NAMALWA (cell line): Measurements from ENCODE around the gene SNRPD3.

Source experiments
- DNase-seq: peaks from one replicate; pipeline ENCODE4 v3.0.0-alpha.2; 2015; ENCODE audit warnings: low spot score

Gene SNRPD3

DNA sequence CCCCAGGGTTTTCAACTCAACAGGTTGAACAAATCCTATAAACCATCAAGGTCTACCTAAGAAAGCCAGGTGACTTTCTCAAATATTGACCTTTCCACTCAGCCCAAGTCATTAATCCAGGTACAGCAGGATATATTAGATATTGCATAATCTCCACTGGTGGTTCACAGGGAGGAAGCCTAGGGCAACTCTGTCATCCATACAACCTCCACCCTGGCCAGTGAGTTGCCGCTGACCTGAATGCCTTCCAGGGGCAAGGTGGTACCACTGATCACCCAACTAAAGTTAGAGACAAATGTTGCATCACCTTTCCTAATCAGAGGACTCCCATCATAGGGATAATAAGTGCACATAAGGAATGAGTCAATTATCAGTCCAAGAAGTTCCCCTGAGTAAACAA is 23.7 kb upstream of the SNRPD3 start:
- no peak for DNase-seq

DNA sequence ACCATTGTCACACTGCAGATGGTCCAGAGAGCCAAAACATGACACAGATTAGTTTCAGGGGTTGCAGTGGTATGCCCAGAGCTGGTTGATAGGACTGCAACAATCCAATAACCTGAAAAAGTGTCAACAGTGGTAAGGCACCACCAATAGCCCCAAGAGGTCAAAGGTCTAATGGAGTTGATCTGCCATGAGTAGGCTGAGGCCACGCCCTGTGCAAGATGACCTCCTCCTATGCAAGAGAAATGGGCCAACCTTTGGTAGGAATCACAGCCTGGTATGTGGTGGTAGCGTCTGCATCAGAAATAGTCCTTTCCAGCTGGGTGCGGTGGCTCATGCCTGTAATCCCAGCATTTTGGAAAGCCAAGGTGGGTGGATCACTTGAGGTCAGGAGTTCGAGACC is 20.5 kb upstream of the SNRPD3 start:
- no peak for DNase-seq

DNA sequence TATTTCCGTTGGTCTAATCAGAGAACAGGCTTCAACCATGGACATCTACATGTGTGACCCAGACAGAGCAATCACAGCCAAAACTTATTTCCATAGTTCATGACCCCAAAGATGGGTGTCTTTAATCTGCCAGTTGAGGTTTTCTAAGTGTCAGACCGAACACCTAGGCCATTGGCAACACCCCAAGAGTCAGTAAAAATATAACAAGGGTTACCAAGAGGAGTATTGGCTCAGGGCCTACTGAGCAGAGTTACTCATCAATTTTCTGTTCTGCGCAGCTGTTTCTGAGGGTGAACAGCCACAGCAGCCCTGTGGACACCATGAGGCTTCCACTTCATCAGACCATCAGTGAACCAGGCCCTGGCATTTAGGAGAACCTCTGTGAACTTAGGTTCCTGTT is 19.7 kb upstream of the SNRPD3 start:
- DNase-seq = no peak

DNA sequence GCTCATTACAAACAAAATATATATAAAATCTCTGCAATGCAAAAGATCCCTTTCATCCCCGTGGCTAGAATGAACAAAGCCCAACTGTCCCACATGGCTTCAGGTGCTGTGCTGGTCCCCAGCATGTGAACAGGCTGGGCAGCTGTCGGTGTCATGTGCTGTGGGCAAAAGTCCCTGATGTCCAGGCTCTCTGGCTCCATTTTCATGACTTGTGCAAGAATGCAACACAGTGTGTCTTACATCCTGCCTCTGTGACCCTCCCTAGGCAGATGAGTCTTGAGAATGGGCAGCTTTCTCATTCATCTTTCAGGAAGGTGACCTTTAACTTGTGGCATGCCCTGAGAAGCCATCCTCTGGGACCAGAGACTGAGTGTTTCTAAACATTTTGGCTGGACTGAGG is 15.3 kb upstream of the SNRPD3 start:
- no peak for DNase-seq

DNA sequence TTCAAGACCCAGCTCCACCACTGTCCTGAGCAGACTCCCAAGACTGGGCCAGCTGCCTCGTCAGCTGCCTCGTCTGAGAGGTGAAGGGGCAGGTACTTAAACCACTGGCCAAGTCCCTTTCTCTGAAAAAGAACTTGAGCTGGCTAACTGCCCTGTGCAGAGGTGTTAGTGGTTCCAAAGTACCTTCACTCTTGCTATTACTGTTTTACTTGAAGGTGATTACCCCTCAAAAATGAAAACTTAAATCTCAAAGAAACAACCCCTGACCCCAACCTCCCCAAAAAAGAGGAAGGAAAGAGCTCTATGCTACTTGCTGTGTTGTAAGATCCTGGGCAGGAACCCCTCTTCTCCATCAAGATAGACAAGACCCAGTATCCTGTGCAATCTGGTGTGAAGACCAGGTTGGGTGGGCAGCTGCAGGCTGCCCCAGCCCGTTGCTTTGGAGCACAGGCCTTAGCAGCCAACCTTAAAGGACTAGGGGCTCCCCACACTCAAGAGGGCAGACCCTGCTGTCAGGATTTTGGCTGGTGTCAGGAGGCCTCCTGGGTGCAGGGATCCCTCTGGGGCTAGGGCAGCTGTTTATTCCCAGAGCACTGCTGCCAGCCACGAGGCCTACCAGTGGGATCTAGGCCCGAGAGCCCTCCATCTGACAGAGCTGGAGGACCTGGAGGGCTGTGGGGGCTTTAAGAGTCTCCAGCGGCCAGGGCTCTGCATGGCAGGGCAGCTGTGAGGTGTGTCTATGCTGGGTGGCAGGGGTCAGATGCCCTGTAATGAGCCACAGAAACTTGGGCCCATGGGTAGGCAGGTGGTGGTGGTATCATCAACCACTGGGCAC is 13.9 kb upstream of the SNRPD3 start:
- DNase-seq = no peak

DNA sequence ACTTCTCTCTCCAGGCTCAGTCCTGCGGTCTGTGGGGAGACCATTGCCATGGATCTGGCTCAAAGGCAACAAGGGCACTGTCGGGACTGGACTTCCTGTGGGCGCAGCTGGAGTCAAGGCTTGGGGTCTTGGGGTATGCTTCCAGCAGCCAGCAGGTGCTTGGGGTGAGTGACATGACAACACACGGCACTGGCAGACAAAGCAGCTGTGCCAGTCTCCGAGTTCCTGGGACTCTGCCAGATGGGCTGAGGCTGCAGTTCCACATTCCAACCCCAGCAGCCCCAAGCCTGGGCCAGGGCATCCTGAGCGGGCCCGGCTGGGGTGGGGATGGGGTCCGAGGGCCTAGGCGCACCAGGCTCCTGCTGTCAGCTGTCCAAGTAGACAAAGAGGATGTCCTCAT is 13.2 kb upstream of the SNRPD3 start:
- no peak for DNase-seq

DNA sequence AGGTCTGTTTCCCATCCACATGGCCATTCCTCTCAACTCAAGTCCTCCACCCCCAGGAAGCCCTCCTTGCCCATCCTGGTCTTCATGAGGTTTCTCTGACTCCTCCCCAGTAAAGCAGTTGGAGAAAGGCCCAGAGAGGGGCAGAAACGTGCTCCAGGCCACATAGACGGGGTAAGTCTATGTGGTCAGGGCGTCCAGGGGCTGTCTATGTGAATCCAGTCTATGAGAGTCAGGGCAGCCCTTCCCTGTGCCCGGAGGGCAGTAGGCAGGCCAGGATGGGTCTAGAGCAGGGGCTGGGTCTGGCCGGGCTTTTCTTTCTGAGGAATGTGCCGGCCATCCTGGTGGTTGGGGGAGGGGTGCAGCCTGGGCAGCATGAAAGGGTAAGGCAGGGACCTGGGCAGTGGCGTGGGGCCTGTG is 12.6 kb upstream of the SNRPD3 start:
- no peak for DNase-seq

DNA sequence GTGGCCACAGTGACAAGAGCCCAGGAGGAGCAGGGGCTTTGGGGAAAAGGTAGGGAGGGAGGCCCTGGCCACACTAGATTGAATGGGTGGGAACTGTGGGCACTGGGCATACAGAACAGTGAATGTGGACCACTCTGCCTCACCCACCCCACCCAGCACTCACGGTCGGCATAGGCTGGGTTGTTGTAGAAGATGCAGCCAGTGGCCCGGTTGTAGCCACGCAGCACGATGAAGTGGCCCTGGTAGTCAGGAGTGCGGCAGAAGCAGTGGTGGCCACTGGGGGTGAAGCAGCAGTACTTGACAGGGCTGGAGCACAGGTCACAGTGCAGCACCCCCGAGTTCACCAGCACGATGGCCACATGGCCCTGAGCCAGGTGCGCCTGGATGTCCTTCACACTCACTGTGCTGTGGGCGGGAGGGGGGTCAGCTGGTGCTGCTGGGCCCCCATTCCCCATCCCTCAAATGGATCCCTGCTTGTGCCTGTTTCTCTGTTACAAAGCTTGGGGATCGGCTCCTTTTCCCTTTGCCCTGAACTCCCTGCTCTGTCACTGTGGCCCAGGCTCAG is 12.0 kb upstream of the SNRPD3 start:
- DNase-seq = no peak

DNA sequence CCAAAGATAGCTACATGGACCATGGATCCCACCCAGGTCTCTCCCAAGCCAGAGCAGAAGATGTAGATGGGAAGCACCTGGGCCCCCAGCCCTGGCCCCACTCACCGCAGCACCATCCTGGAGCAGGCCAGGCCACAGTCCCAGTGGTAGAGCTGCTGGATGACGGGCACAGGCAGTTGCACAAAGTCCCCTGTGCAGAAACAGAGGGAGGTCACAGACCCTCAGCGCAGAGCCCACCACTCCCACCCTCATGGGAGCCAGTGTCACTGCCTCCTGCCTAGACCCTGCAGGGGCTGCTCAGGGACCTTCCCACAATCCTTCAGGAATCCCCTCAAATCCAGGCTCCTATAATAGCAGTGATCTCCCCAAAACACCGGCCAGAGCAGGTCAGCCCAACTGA is 7.0 kb upstream of the SNRPD3 start:
- no peak for DNase-seq

DNA sequence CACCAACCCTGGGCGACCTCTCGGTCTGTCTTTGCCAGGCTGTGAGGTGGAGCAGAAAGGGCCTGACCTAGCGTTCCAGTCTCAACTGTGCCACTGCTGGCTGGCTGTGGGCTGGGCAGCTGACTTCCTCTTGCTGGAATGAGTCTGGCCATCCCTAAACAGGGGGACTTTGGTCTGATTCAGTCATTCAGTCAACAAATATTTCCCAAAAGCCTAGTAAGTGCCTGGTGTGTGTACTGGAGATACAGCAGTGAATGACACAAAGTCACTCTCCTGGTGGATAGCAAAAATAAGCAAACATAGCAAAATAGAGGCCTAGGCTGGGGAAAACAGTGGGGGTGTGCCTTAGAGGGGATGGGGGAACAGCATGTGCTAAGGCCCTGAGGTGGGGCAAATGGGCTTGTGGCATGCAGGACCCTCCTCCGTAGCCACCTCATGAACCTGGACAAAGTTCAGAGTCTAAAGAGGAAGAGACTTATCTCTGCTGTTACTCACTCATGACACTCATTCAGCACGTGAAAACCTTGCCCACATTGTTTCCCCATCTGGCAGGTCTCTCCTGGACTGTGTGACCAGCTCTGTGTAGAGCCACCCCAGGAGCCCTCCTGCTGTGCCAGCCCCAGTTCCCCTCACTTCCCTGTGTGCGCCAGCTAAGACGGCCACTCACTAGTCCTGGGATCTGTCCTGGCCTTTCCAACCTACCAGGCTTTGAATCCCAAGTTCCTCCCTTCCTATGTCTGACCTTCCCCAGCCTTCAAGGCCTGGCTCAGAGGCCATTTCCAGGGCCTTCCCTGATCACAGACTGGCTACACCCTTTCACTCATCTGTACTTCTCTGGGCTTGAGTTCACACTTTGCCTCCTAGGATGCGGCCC is 5.5 kb upstream of the SNRPD3 start:
- DNase-seq = no peak

DNA sequence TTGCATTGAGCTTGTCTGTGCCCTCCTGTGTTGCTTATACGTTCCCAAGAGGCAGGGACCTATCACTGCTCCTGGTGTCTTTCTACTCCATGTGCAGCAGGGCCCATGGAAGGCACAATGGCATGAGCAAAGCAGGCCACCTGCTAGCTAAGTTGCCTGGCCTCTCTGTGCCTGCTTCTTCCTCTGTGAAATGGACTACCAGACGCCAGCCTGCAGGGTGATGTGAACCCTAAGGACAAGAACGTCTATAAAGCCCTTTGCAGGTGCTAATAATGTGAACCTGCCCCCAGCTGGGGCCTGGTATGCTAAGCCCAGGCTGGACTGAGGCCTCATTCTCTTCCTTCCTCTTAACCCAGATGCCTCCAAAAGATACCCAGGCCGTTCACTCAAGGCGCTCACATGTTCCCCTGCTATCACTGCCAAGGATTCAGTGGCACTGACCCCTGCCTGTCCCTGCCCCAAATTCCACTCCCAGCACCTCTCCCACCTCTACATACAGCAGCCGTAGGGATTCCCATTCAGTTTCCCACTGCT is 4.8 kb upstream of the SNRPD3 start:
- peak; percentile 11 for DNase-seq

DNA sequence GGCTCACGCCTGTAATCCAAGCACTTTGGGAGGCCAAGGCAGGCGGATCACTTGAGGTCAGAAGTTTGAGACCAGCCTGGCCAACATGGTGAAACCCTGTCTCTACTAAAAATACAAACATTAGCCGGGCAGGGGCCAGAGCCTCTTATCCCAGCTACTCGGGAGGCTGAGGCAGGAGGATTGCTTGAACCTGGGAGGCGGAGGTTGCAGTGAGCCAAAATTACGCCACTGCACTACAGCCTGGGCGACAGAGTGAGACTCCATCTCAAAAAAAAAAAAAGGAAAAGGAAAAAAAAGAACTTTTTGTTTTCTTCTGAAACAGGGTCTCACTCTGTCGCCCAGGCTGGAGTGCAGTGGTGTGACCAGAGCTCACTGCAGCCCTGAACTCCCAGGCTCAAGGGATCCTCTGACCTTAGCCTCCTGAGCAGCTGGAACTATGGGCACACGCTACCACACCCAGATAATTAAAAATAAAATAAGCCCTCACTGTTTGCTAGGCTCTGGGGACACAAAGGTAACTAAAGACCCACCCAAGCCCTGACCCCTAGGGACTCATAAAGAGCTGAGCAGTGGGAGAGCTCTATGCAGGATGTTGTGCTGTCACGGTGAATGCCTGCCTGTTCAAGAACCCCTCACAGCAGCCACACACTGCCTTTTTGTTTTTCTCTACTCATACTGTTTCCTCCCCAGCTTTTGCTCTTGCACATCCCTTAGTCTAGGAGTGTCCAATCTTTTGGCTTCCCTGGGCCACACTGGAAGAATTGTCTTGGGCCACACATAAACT is 3.1 kb upstream of the SNRPD3 start:
- DNase-seq = peak; percentile 83

DNA sequence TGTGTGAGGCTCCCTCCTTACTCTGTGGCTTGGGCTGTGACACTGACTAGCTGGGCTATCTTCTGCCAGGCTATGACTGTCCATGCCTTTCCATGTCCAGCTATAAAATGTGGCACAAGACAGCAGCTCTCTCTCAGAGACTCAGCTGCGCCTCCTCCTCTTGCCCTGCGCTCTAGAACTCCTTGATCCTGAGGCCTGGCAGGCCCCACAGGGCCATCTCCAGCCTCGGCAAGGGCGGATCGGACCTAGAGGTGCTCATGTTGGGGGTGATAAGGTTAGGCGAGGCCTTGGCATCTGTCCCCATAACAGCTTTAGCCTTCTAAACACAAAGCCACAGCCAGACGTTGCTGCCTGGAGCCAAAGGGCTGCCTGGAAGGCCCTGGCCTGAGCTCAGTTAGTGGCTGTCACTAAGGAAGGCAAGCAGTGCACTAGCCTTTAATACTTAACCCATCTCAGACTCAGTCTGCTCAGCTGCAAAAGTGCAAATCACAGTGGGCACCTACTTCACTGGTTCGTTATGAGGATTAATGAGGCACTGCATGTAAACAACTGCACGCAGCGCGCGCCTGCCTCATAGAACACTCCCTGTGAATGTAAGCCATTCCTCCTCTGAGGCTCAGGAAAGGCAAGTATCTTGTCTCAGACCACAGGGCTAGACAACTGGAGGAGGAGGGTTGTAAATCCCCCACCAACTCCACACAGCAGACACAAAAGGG is 2.0 kb upstream of the SNRPD3 start:
- DNase-seq = peak; percentile 55

DNA sequence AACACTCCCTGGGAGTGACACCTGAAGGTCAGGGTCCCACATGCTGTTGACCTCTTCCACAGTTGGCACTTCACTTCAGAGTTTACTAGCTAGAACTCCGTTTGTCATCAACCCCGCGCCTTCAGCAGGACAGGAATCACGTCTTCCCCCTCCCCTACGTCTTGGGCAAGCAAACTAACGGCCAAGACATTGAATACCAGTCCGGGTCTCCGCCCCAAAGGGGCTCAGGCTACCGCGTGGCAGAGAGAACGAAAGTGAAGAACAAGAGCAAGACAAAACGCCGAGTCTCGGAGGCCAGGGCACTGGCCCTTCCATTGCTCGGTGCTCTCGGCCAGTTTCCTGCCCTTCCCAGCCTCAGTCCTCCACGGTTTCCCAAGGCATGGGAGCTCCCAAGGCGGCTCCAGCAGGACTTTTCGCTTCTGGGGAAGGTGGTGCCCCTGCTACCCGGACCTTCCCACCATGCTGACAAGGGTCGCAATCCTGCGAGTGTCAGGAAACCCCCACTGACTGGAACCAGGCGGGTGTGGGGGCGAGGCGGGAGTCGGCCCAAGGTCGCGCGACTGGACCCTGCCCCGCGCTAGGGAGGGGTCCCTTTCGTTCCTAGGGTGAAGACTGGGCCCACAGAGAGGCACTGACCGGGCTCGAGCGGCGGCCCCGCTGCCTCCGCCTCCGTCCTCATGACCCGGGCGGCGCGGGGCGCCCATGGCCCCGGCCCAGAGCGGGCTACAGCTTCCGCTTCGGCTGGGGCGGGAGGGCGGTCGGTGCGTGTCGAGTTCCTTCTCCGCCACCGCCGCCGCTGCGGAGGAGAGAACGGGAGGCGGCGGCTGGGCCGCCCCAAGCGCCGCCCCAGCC is 1.3 kb upstream of the SNRPD3 start, which contains the start of gene GUCD1:
Gene GUCD1, minus strand, starts transcription at position 826 of the 852 bp plus-strand sequence. Its CDS starts 147 bp downstream, at position 679.
- peak; percentile 67 for DNase-seq

DNA sequence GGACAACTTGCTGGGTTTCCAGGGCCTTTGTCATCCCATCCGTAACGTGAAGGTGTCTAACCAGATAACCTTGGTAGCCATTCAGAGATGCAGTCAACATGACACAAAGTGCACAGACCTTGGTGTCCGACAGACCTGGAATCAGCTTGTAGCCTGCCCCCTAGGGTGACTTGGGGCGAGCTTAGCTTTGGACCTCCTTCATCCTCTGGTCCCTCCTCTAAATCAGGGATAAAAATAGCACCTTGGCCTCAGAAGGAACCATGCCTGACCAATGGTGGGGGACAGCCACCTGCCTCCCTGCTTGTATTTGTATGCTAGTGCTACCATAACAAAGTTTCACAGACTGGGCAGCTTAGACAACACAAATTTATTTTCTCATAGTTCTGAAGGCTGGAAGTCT is 3.7 kb downstream of the SNRPD3 start:
- peak; percentile 32 for DNase-seq

DNA sequence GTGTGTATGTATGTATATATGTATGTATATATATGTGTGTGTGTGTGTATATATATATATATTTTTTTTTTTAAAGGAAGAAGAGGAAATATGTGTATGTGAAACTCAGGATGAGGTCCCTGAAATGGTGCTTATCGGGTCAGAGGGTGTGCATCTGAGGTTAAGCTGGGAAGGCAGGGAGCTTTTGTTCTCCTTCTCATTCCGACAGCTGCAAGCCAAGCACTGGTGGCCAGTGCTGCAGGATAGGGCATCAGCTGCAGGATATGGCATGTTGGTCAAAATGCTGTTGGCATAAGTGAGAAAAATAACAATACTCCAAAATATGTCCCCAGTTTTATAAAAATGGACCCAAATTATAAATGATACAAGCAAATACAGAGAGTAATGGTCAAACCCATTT is 7.4 kb downstream of the SNRPD3 start:
- no peak for DNase-seq

DNA sequence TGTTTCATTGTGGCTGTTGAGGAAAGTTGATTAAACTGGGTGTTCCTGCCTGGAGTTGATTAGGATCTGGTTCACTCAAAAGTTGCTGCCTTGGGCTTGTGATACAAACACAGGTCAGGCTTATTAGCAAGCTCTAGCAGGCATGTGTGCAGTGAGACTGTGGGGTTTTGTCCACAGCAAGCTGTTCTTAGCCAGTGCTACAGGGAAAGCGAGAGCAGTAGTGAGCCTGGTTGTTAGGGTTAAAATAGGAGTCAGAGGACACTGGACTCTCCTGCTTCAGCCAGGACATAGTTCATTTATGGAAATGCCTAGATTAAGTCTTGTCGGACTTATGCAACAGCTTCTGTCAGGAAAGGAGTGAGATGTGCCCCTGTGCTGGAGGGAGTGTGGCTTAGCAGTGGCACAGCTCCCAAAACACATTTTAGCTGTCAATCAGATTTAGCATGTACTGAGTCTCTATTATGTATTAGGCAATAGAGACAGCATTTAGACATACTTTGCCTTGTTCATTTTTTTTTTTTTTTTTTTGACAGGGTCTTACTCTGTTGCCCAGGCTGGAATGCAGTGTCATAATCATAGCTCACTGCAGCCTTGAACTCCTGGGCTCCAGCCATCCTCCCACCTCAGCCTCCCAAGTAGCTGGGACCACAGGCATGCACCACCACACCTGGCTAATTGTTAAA is 8.7 kb downstream of the SNRPD3 start:
- no peak for DNase-seq

DNA sequence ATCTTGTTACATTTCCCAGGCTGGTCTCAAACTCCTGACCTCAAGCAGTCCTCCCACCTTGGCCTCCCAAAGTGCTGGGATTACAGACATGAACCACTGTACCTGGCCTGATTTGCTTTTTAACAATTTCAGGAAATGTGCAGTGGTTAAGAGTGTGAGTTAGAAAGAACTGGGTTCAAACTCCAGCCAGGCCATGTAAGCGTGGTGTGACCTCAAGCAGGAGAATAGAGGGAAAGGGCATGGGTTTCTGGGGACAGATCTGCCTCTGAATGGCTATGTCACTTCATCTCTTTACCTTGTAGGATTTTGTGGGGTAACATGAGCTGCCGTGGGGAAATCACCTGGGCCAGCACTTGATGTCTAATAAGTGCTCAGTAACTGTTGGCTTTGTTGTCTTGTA is 9.3 kb downstream of the SNRPD3 start:
- no peak for DNase-seq

DNA sequence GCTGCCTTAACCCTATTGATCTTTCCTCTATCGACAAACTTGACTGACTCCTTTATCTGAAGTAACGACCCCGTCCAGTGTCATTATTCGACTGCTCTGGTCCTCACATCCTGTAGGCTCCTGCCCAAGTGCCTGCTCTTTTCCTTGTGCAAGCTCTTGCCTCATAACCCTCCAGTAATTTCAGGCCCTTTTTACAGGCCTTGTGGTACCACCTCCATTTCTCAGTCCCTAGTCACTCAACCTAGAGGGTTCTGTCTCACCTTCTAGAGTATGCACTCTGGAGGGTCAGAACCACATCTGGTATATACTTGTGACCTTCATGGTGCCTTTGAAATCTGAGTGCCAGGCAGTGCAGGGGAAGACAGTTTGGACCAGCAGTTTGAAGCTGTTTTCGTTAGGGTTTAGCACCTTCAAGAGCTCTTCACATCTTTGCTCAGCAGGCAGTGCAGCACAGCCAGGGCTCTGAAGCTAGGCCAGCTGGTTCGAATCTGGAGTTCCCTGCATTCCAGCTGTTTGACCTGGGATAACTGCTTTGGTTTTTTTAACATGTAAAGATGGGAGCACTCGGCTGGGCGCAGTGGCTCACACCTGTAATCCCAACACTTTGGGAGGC is 11.2 kb downstream of the SNRPD3 start:
- DNase-seq = no peak
